IMR-90 (cell line): ENCODE measurements around the gene FBXW5. TPM values are rescaled to one million over a fixed set of nuclear protein-coding genes. Genes with fewer than 3 reads are reported as not detected.

Source experiments
- ATAC-seq: fragments of 200-7000 bp; cut with Tn5 transposase; 2 replicates; pipeline ENCODE4 v1.9.1; 2020; ENCODE audit warnings: low read depth, mild to moderate bottlenecking, moderate library complexity
- BruUV-seq: library from RNA; stranded (reverse); fragments of 400-500 nt; replicated peaks from 2 replicates; lab custom pipeline; 2021; lab: Mats Ljungman, UMichigan
- CTCF ChIA-PET: fragments of 300-600 bp; formaldehyde crosslinking; extraction: SDS; loops from one replicate; lab custom pipeline; 2021; ENCODE audit warnings: antibody characterized with exemption; lab: Yijun Ruan, JAX
- POLR2A ChIA-PET: fragments of 300-600 bp; sonication (Branson Sonifier 250); formaldehyde crosslinking; loops from one replicate; lab custom pipeline; 2022; ENCODE audit warnings: antibody characterized with exemption; ENCODE audit not compliant: unreplicated experiment; lab: Charles Lee
- DNase-seq: peaks from one replicate; pipeline ENCODE4 v3.0.0; 2013
- H2AFZ ChIP-seq: replicated peaks from 2 replicates; pipeline ENCODE3; 2013; ENCODE audit warnings: low read length, mild to moderate bottlenecking; ENCODE audit not compliant: poor library complexity
- H2AK5ac ChIP-seq: 2 replicates; pipeline ENCODE4 v1.6.1; 2013; ENCODE audit warnings: low read depth, low read length, inconsistent platforms
- H2AK9ac ChIP-seq: replicated peaks from 2 replicates; pipeline ENCODE3; 2013; ENCODE audit warnings: mild to moderate bottlenecking, low read depth, low read length, moderate library complexity; ENCODE audit not compliant: poor library complexity
- H2BK120ac ChIP-seq: 2 replicates; pipeline ENCODE4 v1.6.1; 2013; ENCODE audit warnings: low read depth, low read length, inconsistent platforms
- H2BK15ac ChIP-seq: 3 replicates; pipeline ENCODE4 v1.6.1; 2013; ENCODE audit warnings: low read depth, low read length, inconsistent platforms
- H2BK20ac ChIP-seq: 2 replicates; pipeline ENCODE4 v1.6.1; 2013; ENCODE audit warnings: low read depth, mild to moderate bottlenecking, inconsistent platforms, low read length, moderate library complexity
- H2BK5ac ChIP-seq: 2 replicates; pipeline ENCODE4 v1.6.1; 2013; ENCODE audit warnings: mild to moderate bottlenecking, low read depth, low read length, inconsistent platforms; ENCODE audit not compliant: poor library complexity, severe bottlenecking
- H3K14ac ChIP-seq: replicated peaks from 2 replicates; pipeline ENCODE4 v1.6.1; 2013; ENCODE audit warnings: low read depth, low read length, inconsistent platforms
- H3K18ac ChIP-seq: 2 replicates; pipeline ENCODE4 v1.6.1; 2013; ENCODE audit warnings: low read depth, low read length, control low read depth
- H3K23ac ChIP-seq: 2 replicates; pipeline ENCODE4 v1.6.1; 2013; ENCODE audit warnings: low read depth, low read length, inconsistent platforms
- H3K27ac ChIP-seq: 2 replicates; pipeline ENCODE4 v1.5.1; 2013; ENCODE audit warnings: mild to moderate bottlenecking, control low read depth, low read length; ENCODE audit not compliant: insufficient read depth
- H3K27me3 ChIP-seq: 2 replicates; pipeline ENCODE4 v1.6.1; 2013; ENCODE audit warnings: low read length; ENCODE audit not compliant: control insufficient read depth, insufficient read depth
- H3K36me3 ChIP-seq: 2 replicates; pipeline ENCODE4 v1.6.1; 2013; ENCODE audit warnings: low read length, mixed read lengths; ENCODE audit not compliant: control insufficient read depth, insufficient read depth
- H3K4ac ChIP-seq: 2 replicates; pipeline ENCODE4 v1.6.1; 2013; ENCODE audit warnings: low read depth, low read length, inconsistent platforms
- H3K4me1 ChIP-seq: 2 replicates; pipeline ENCODE4 v1.6.1; 2013; ENCODE audit warnings: low read length, mixed read lengths; ENCODE audit not compliant: control insufficient read depth, insufficient read depth
- H3K4me2 ChIP-seq: 2 replicates; pipeline ENCODE4 v1.6.1; 2013; ENCODE audit warnings: low read depth, mild to moderate bottlenecking, control low read depth, low read length, moderate library complexity
- H3K4me3 ChIP-seq: 2 replicates; pipeline ENCODE4 v1.5.1; 2013; ENCODE audit warnings: low read depth, mild to moderate bottlenecking, control low read depth, low read length, moderate library complexity; ENCODE audit not compliant: insufficient read depth
- H3K56ac ChIP-seq: 2 replicates; pipeline ENCODE4 v1.6.1; 2013; ENCODE audit warnings: low read length, inconsistent platforms; ENCODE audit not compliant: insufficient read depth; ENCODE audit errors: extremely low read depth
- H3K79me1 ChIP-seq, 2 experiments: 2 replicates each; pipeline ENCODE4 v1.6.1; 2013; ENCODE audit warnings: low read length in 2 of 2, inconsistent platforms in 1 of 2, low read depth in 1 of 2
- H3K9ac ChIP-seq: 2 replicates; pipeline ENCODE4 v1.6.1; 2013; ENCODE audit warnings: low read depth, low read length, control low read depth
- H3K9me1 ChIP-seq: 2 replicates; pipeline ENCODE4 v1.6.1; 2013; ENCODE audit warnings: low read length, inconsistent platforms; ENCODE audit not compliant: insufficient read depth
- H3K9me3 ChIP-seq: 2 replicates; pipeline ENCODE4 v1.6.1; 2013; ENCODE audit warnings: low read length; ENCODE audit not compliant: control insufficient read depth, insufficient read depth
- H4K20me1 ChIP-seq: 2 replicates; pipeline ENCODE4 v1.6.1; 2013; ENCODE audit warnings: low read length, inconsistent platforms; ENCODE audit not compliant: insufficient read depth
- H4K5ac ChIP-seq: 2 replicates; pipeline ENCODE4 v1.6.1; 2013; ENCODE audit warnings: mild to moderate bottlenecking, low read depth, low read length, control low read depth
- H4K8ac ChIP-seq, 2 experiments: 2 replicates each; pipeline ENCODE4 v1.6.1; 2013; ENCODE audit warnings: low read depth in 2 of 2, low read length in 2 of 2, control low read depth in 1 of 2, inconsistent platforms in 1 of 2
- H4K91ac ChIP-seq: 2 replicates; pipeline ENCODE4 v1.6.1; 2013; ENCODE audit warnings: low read depth, low read length, inconsistent platforms; ENCODE audit not compliant: insufficient read depth
- BHLHE40 ChIP-seq: fragments of 150-350 bp; IDR thresholded peaks from 2 replicates; pipeline ENCODE4 v1.6.1; 2016; ENCODE audit warnings: mild to moderate bottlenecking, low read depth, low read length
- CEBPB ChIP-seq: IDR thresholded peaks from 2 replicates; pipeline ENCODE4 v1.6.1; 2012; ENCODE audit warnings: low read depth, low read length, improper control_type of control experiment
- ELK1 ChIP-seq: fragments of 150-350 bp; IDR thresholded peaks from 2 replicates; pipeline ENCODE4 v1.6.1; 2016; ENCODE audit warnings: low read depth, mild to moderate bottlenecking, low read length, moderate library complexity, borderline replicate concordance
- MAFK ChIP-seq: IDR thresholded peaks from 2 replicates; pipeline ENCODE4 v1.6.1; 2012; ENCODE audit warnings: low read depth, low read length, improper control_type of control experiment
- RFX5 ChIP-seq: IDR thresholded peaks from 2 replicates; pipeline ENCODE4 v1.8.0; 2012; ENCODE audit warnings: low read depth, mild to moderate bottlenecking, low read length, moderate library complexity
- USF2 ChIP-seq: fragments of 150-350 bp; IDR thresholded peaks from 2 replicates; pipeline ENCODE4 v1.6.1; 2017; ENCODE audit warnings: mild to moderate bottlenecking, antibody characterized with exemption, low read length, low read depth
- WGBS, 2 experiments: methylation state at CpG; one replicate each; pipeline versions ENCODE4 v1.1.5 to v1.1.7; 2013; ENCODE audit warnings: missing lambda C conversion rate in 2 of 2; ENCODE audit not compliant: insufficient read length in 1 of 2; ENCODE audit errors: extremely low coverage in 2 of 2; 5-methylcytosine and 5-hydroxymethylcytosine counted together
- dilution Hi-C: fragments of 300-500 bp; cut with HindIII; formaldehyde crosslinking; loops from one replicate; pipeline ENCODE4 v1.14.3; 2018; ENCODE audit warnings: low sequenced_read_pairs; ENCODE audit not compliant: unreplicated experiment
- in situ Hi-C: fragments of 300-500 bp; cut with MboI; formaldehyde crosslinking; loops from 3 replicates; pipeline ENCODE4 v1.14.3; 2019; ENCODE audit warnings: low sequenced_read_pairs, inconsistent platforms, mixed read lengths
- intact Hi-C: fragments of 100-400 bp; cut with micrococcal nuclease; formaldehyde crosslinking; loops from 2 replicates; pipeline ENCODE4 v1.10.0; 2022
- polyA plus RNA-seq, 3 experiments: library from polyadenylated mRNA; depleted of rRNA; stranded (reverse); fragments of >200 nt; gene quantifications; 2 replicates each; pipeline ENCODE4 v1.2.3, GENCODE V29; 2012; ENCODE audit warnings: low replicate concordance in 1 of 3
- total RNA-seq: library from RNA; depleted of rRNA; stranded (reverse); fragments of >200 nt; gene quantifications from 2 replicates; pipeline ENCODE4 v1.2.3, GENCODE V29; 2012

FBXW5 gene
- total and polyA plus RNA-seq, 2 of the 4 experiments (the other 2 are of a cell fraction), result 65.1 to 80.2 TPM

- Histone ChIP-seq H4K5ac (no peak overlapping the region), H2BK20ac (no peak overlapping the region), H2BK5ac (no peak overlapping the region), H3K27me3 (no peaks in the 10 kb centered on the region), H2AFZ (no peak overlapping the region), H3K56ac (no peak overlapping the region), H3K36me3 (peaks cover 28% of the 10 kb centered on the region), H3K9me3 (no peaks in the 10 kb centered on the region), H2AK9ac (peak overlapping the region; percentile 42), H3K9me1 (no peaks in the 10 kb centered on the region), H3K27ac (no peak overlapping the region), H2BK120ac (no peak overlapping the region), H3K4me3 (no peak overlapping the region), H3K4me2 (no peak overlapping the region), H3K9ac (no peak overlapping the region), H3K14ac (no peak overlapping the region), H3K4ac (no peak overlapping the region), H3K79me1 (no peaks in the 10 kb centered on the region), H4K8ac (no peak overlapping the region), H2BK15ac (no peak overlapping the region), H4K91ac (no peak overlapping the region), H2AK5ac (no peak overlapping the region), H4K20me1 (no peaks in the 10 kb centered on the region), H3K23ac (no peak overlapping the region), H3K4me1 (no peaks in the 10 kb centered on the region), H3K18ac (no peak overlapping the region)
- WGBS, 2 experiments, result 97% methylated on average over 14 of the region's 19 CpGs; no CpG with 5 or more reads in 1 of the 2 experiments
- DNase-seq (no peak), ATAC-seq (no peak)
- no TSS peak for BruUV-seq
- in situ Hi-C loops, result no loop called here
- intact Hi-C loops, result no loop called here
- no peak for TF ChIP-seq MAFK
- TF ChIP-seq BHLHE40, result no peak
- TF ChIP-seq ELK1, result no peak
- TF ChIP-seq CEBPB, result no peak
- TF ChIP-seq USF2, result no peak
- TF ChIP-seq RFX5, result no peak
- ChIA-PET CTCF (no interaction called here), POLR2A (interaction anchor here (0.5 kb wide), 1 partner anchor 55 kb away, joined by 4 read pairs; no protein-coding TSS in a partner anchor)
- dilution Hi-C loops, result no loop called here
These were observed 20.7 kb downstream of the FBXW5 start for GRCh38 chr9:136923881-136924280.
